Measurements from ENCODE around the gene ASB3. TPM values are rescaled to one million over a fixed set of nuclear protein-coding genes. Genes with fewer than 3 reads are reported as not detected.
A peak's percentile ranks its signal among the peaks of the same experiment; 100 is the strongest.
"Not testable (repeated sequence)": the region's sequence is repeated elsewhere in the genome, so short reads cannot be mapped to it uniquely, and the experiment has no call there.

Gene ASB3, protein sequence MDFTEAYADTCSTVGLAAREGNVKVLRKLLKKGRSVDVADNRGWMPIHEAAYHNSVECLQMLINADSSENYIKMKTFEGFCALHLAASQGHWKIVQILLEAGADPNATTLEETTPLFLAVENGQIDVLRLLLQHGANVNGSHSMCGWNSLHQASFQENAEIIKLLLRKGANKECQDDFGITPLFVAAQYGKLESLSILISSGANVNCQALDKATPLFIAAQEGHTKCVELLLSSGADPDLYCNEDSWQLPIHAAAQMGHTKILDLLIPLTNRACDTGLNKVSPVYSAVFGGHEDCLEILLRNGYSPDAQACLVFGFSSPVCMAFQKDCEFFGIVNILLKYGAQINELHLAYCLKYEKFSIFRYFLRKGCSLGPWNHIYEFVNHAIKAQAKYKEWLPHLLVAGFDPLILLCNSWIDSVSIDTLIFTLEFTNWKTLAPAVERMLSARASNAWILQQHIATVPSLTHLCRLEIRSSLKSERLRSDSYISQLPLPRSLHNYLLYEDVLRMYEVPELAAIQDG
- 25.2 TPM for total RNA-seq (ENCODE audit: unreplicated experiment)
- long read RNA-seq, transcript ASB3-201 (10 exons, 2,214 nt), result major isoform, 14 of 20 reads
- long read RNA-seq, partial matches to known transcripts, result 0 of 20 reads
- long read RNA-seq, other reads (novel, unspliced or antisense), result 6 of 20 reads

GRCh38 chr2:53786705-53787613, at the start of gene ASB3, which contains the start of gene ERLEC1:
ASB3 (minus strand) TSS chr2:53786953; CDS start chr2:53765572, 21,381 bp downstream.
ERLEC1 (plus strand) TSS chr2:53787044; CDS start chr2:53787211, 167 bp downstream.
- Mint-ChIP-seq H3K27ac (ENCODE audit: unreplicated experiment) (peak within 1 kb of the TSS; percentile 97), H3K36me3 (ENCODE audit: low read depth, unreplicated experiment) (peaks cover 12% of the 10 kb centered on the region), H3K27me3 (ENCODE audit: unreplicated experiment) (peaks cover 13% of the 10 kb centered on the region), H3K4me3 (ENCODE audit: unreplicated experiment) (peak within 1 kb of the TSS; percentile 99), H3K9me3 (ENCODE audit: unreplicated experiment) (no peaks in the 10 kb centered on the region), H3K4me1 (ENCODE audit: unreplicated experiment) (peaks cover 25% of the 10 kb centered on the region)
- DNase-seq (ENCODE audit: low spot score), result peak; percentile 86
- no peak for TF ChIP-seq CTCF (IDR thresholded peaks at IDR 0.05; ENCODE audit: unreplicated experiment)

GRCh38 chr2:53829980-53830290, 43.2 kb upstream of the ASB3 start:
- H3K36me3 Mint-ChIP-seq (ENCODE audit: low read depth, unreplicated experiment), result peaks cover 14% of the 10 kb centered on the region
- not testable (repeated sequence) for H3K9me3 Mint-ChIP-seq (ENCODE audit: unreplicated experiment); H3K27ac Mint-ChIP-seq (ENCODE audit: unreplicated experiment); DNase-seq (ENCODE audit: low spot score); H3K27me3 Mint-ChIP-seq (ENCODE audit: unreplicated experiment); H3K4me1 Mint-ChIP-seq (ENCODE audit: unreplicated experiment); H3K4me3 Mint-ChIP-seq (ENCODE audit: unreplicated experiment)

- Mint-ChIP-seq H3K4me1 (ENCODE audit: unreplicated experiment) (no peaks in the 10 kb centered on the region), H3K4me3 (ENCODE audit: unreplicated experiment) (no peak overlapping the region), H3K27ac (ENCODE audit: unreplicated experiment) (no peak overlapping the region), H3K27me3 (ENCODE audit: unreplicated experiment) (peaks cover 3% of the 10 kb centered on the region), H3K9me3 (ENCODE audit: unreplicated experiment) (no peaks in the 10 kb centered on the region), H3K36me3 (ENCODE audit: low read depth, unreplicated experiment) (peaks cover 14% of the 10 kb centered on the region)
- no peak for TF ChIP-seq CTCF (IDR thresholded peaks at IDR 0.05; ENCODE audit: unreplicated experiment)
- no peak for DNase-seq (ENCODE audit: low spot score)
These were observed 42.7 kb upstream of the ASB3 start for GRCh38 chr2:53829273-53829979.

GRCh38 chr2:53828331-53828730, 41.6 kb upstream of the ASB3 start:
- no peak for DNase-seq (ENCODE audit: low spot score)
- no peaks in the 10 kb centered on the region for H3K4me1 Mint-ChIP-seq (ENCODE audit: unreplicated experiment)
- H3K27me3 Mint-ChIP-seq (ENCODE audit: unreplicated experiment), result peaks cover 3% of the 10 kb centered on the region
- TF ChIP-seq CTCF (IDR thresholded peaks at IDR 0.05; ENCODE audit: unreplicated experiment), result no peak
- H3K4me3 Mint-ChIP-seq (ENCODE audit: unreplicated experiment), result no peak overlapping the region
- H3K36me3 Mint-ChIP-seq (ENCODE audit: low read depth, unreplicated experiment), result peaks cover 8% of the 10 kb centered on the region
- H3K9me3 Mint-ChIP-seq (ENCODE audit: unreplicated experiment), result no peaks in the 10 kb centered on the region
- no peak overlapping the region for H3K27ac Mint-ChIP-seq (ENCODE audit: unreplicated experiment)
